Measurements from ENCODE around the gene CDK12.

- TF ChIP-seq, protein P1, sequence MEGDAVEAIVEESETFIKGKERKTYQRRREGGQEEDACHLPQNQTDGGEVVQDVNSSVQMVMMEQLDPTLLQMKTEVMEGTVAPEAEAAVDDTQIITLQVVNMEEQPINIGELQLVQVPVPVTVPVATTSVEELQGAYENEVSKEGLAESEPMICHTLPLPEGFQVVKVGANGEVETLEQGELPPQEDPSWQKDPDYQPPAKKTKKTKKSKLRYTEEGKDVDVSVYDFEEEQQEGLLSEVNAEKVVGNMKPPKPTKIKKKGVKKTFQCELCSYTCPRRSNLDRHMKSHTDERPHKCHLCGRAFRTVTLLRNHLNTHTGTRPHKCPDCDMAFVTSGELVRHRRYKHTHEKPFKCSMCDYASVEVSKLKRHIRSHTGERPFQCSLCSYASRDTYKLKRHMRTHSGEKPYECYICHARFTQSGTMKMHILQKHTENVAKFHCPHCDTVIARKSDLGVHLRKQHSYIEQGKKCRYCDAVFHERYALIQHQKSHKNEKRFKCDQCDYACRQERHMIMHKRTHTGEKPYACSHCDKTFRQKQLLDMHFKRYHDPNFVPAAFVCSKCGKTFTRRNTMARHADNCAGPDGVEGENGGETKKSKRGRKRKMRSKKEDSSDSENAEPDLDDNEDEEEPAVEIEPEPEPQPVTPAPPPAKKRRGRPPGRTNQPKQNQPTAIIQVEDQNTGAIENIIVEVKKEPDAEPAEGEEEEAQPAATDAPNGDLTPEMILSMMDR (IDR thresholded peaks at IDR 0.05; ENCODE audit: low read depth, low read length, poor library complexity, severe bottlenecking): no peak
- TF ChIP-seq EZH2phosphoT487 (IDR thresholded peaks at IDR 0.05; ENCODE audit: borderline replicate concordance, low read length): no peak
Measured at GRCh38 chr17:39429600-39429999, 31.7 kb upstream of the CDK12 start.
